ENCODE measurements around the gene TMEM183A.
A peak's percentile ranks its signal among the peaks of the same experiment; 100 is the strongest.
"Not testable (repeated sequence)": the region's sequence is repeated elsewhere in the genome, so short reads cannot be mapped to it uniquely, and the experiment has no call there.

TMEM183A gene

DNA sequence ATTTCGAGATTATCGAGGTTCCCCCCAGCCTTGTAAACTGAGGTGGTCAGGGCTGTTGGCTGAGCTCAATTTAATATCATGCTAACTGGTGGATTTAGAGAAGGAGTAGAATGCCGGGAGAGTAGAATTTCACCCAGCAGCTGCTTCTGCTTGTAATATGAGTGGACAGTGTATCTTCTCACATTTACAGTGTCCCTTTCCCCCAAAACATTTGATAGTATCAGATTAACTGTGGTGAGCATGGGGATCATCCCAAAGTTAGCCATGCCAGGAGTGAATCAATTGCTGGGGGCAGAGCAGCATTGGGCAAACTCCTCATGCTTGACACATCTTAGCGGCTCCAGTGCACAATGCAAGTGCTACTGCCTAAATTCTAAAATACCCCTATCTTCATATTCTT, 9.9 kb downstream of the TMEM183A start:
- no peaks in the 10 kb centered on the region for H3K27me3 ChIP-seq
- H3K4me2 ChIP-seq, result no peak overlapping the region
- H3K4me3 ChIP-seq, result no peak overlapping the region
- peak overlapping the region in 3 of 11 experiments; percentile 9 to 30 (median 23); a peak in 1 of 22 replicates for H3K9ac ChIP-seq
- H4K20me1 ChIP-seq, result peaks cover 26 to 72% (median 54%) of the 10 kb centered on the region in 11 experiments; a peak in 19 of 22 replicates
- TF ChIP-seq Cebpa-rat (IDR thresholded peaks at IDR 0.05), result no peak
- H3K27ac ChIP-seq, result no peak overlapping the region
- no peaks in the 10 kb centered on the region for H3K4me1 ChIP-seq
- H3K9me3 ChIP-seq (replicated peaks in 1 of 11), result no peaks in the 10 kb centered on the region
- H3K36me3 ChIP-seq, result peaks cover 94 to 100% (median 97%) of the 10 kb centered on the region in 11 experiments

DNA sequence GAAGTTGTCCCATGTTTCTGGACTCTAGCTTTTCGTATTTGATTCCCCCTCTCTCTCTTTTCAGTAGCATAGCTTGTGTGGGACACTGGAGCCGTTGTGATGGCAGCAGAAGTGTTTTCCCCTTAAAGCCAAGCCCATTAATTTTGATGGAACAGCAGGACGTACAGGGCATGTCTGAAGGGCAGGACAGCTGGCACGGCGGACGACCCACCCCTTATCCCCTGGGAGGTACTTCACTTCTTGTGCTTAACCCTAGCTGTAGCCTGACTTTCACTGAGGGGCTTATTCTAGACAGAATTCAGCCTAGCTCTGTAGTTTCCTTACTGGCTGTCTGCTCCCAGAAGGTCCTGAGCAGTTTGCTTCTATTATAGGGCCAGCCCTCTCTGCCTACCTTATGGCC, 10.5 kb downstream of the TMEM183A start:
- Histone ChIP-seq H4K20me1 (peaks cover 24 to 68% (median 48%) of the 10 kb centered on the region in 11 experiments; a peak in 19 of 22 replicates), H3K27me3 (no peaks in the 10 kb centered on the region), H3K4me2 (no peak overlapping the region), H3K4me3 (no peak overlapping the region), H3K27ac (no peak overlapping the region), H3K36me3 (peaks cover 94 to 100% (median 98%) of the 10 kb centered on the region in 11 experiments), H3K4me1 (no peaks in the 10 kb centered on the region), H3K9me3 (replicated peaks in 1 of 11) (no peaks in the 10 kb centered on the region), H3K9ac (no peak overlapping the region)
- TF ChIP-seq Cebpa-rat (IDR thresholded peaks at IDR 0.05), result no peak

DNA sequence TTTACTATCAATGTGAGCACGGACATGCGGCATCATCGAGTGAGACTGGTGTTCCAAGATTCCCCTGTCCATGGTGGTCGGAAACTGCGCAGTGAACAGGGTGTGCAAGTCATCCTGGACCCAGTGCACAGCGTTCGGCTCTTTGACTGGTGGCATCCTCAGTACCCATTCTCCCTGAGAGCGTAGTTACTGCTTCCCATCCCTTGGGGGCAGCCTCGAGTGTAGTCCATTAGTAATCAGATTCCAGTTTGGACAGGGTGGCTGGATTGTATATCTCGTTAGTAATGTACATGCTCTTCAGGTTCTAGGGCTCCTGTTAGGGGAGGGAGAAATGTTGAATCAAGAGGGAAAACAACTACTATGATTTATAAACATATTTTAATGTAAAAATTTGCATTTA, 15.7 kb downstream of the TMEM183A start:
- peaks cover 64 to 77% (median 69%) of the 10 kb centered on the region in 11 experiments for H3K36me3 ChIP-seq
- peaks cover under 1 to 17% (median 3%) of the 10 kb centered on the region in 11 experiments; a peak in 16 of 22 replicates for H4K20me1 ChIP-seq
- H3K9ac ChIP-seq; H3K9me3 ChIP-seq (replicated peaks in 1 of 11); H3K27me3 ChIP-seq; H3K4me2 ChIP-seq; H3K4me3 ChIP-seq; H3K27ac ChIP-seq: not testable (repeated sequence)
- H3K4me1 ChIP-seq, result peaks cover 7 to 19% (median 12%) of the 10 kb centered on the region in 10 experiments

- no peak for TF ChIP-seq Cebpa-rat (IDR thresholded peaks at IDR 0.05)
- peaks cover 0 to 10% (median 0%) of the 10 kb centered on the region in 11 experiments; a peak in 2 of 22 replicates for H4K20me1 ChIP-seq
- H3K9ac ChIP-seq, result peak overlapping the region in 1 of 11 experiments; percentile 88; a peak in 1 of 22 replicates
- peak overlapping the region; percentile 54 to 82 (median 75); a peak in 21 of 22 replicates for H3K27ac ChIP-seq
- peaks cover 21 to 46% (median 37%) of the 10 kb centered on the region in 10 experiments for H3K4me1 ChIP-seq
- peak overlapping the region in 4 of 10 experiments; percentile 75 to 78 (median 77); a peak in 3 of 20 replicates for H3K4me3 ChIP-seq
- peaks cover 39 to 55% (median 45%) of the 10 kb centered on the region in 11 experiments for H3K36me3 ChIP-seq
- 0 out of 22 replicates have a peak, but pooled peaks cover 0 to 6% (median 0%) of the 10 kb centered on the region in 11 experiments for H3K9me3 ChIP-seq (replicated peaks in 1 of 11)
- H3K4me2 ChIP-seq, result peak overlapping the region; percentile 87 to 100 (median 100); a peak in 15 of 22 replicates
- peaks cover 0 to 7% (median 0%) of the 10 kb centered on the region in 11 experiments; a peak in 2 of 22 replicates for H3K27me3 ChIP-seq
These were observed 18.5 kb downstream of the TMEM183A start for GRCh38 chr1:203025686-203026030.

DNA sequence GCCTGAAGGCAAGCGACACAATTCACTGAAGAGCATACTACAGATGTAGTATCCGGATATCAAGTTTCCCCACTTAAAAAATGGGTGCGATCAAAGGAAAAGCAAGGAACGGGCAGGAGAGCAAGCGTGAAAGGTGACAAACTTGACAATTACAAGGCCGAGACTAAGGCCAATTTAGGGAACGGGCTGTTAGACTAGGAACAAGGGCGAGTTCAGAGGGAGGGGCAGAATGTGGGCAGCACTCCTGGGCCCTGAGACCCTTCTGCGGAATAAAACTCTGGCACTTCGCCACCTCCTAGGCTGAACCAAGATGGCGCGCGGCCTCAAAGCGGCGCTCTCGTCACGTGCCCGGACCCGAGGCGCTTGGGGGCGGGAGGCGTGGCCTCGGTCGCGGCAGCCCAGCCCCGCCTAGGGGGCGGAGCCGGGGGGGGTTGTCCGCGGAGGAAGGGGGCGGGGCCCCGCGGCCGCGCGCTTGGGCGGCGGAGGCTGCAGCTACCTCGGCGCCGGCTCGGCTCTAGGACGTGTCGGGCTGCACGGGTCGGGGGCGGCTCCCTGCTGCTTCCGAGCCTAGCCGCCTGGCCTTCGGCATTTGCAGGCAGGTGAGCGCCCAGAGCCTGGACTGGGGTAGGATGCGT, 19.0 kb downstream of the TMEM183A start, which contains the start of gene PPFIA4:
Gene PPFIA4 (plus strand): TSS at position 461 of the 635 bp plus-strand sequence. CDS start 12,518 bp downstream, outside the sequence.
- Histone ChIP-seq H3K9ac (peak within 1 kb of the TSS; percentile 71 to 88 (median 83)), H3K27ac (peak within 1 kb of the TSS; percentile 54 to 82 (median 77)), H3K4me2 (peak within 1 kb of the TSS; percentile 87 to 100 (median 100)), H3K36me3 (peaks cover 34 to 55% (median 40%) of the 10 kb centered on the region in 11 experiments), H3K27me3 (peaks cover 0 to 7% (median 0%) of the 10 kb centered on the region in 11 experiments; a peak in 2 of 22 replicates), H4K20me1 (peaks cover 0 to 10% (median 0%) of the 10 kb centered on the region in 11 experiments; a peak in 1 of 22 replicates), H3K4me3 (peak within 1 kb of the TSS; percentile 72 to 83 (median 78)), H3K9me3 (replicated peaks in 1 of 11) (0 out of 22 replicates have a peak, but pooled peaks cover 0 to 6% (median 0%) of the 10 kb centered on the region in 11 experiments), H3K4me1 (peaks cover 21 to 51% (median 40%) of the 10 kb centered on the region in 10 experiments)
- TF ChIP-seq Cebpa-rat (IDR thresholded peaks at IDR 0.05), result no peak

- peak overlapping the region; percentile 72 to 83 (median 78) for H3K4me3 ChIP-seq
- peaks cover 0 to 10% (median 0%) of the 10 kb centered on the region in 11 experiments; a peak in 1 of 22 replicates for H4K20me1 ChIP-seq
- H3K9ac ChIP-seq, result peak overlapping the region; percentile 71 to 88 (median 83)
- H3K36me3 ChIP-seq, result peaks cover 26 to 49% (median 31%) of the 10 kb centered on the region in 11 experiments
- no peak for TF ChIP-seq Cebpa-rat (IDR thresholded peaks at IDR 0.05)
- H3K27ac ChIP-seq, result peak overlapping the region in 10 of 11 experiments; percentile 54 to 82 (median 78); a peak in 19 of 22 replicates
- H3K27me3 ChIP-seq, result peaks cover 0 to 7% (median 0%) of the 10 kb centered on the region in 11 experiments; a peak in 2 of 22 replicates
- H3K4me2 ChIP-seq, result peak overlapping the region; percentile 87 to 100 (median 100)
- 0 out of 22 replicates have a peak, but pooled peaks cover 0 to 6% (median 0%) of the 10 kb centered on the region in 11 experiments for H3K9me3 ChIP-seq (replicated peaks in 1 of 11)
- peaks cover 22 to 59% (median 48%) of the 10 kb centered on the region in 10 experiments for H3K4me1 ChIP-seq
These were observed 19.8 kb downstream of the TMEM183A start for GRCh38 chr1:203026666-203027663.

GRCh38 chr1:203028067-203028783, 21.1 kb downstream of the TMEM183A start:
- peak overlapping the region in 4 of 11 experiments; percentile 43 to 87 (median 70); a peak in 6 of 22 replicates for H3K9ac ChIP-seq
- peaks cover 29 to 71% (median 60%) of the 10 kb centered on the region in 10 experiments for H3K4me1 ChIP-seq
- H3K4me2 ChIP-seq, result peak overlapping the region; percentile 87 to 100 (median 100)
- H3K4me3 ChIP-seq, result peak overlapping the region in 2 of 10 experiments; percentile 6 to 76; a peak in 4 of 20 replicates
- TF ChIP-seq Cebpa-rat (IDR thresholded peaks at IDR 0.05), result no peak
- 0 out of 22 replicates have a peak, but pooled peaks cover 0 to 6% (median 0%) of the 10 kb centered on the region in 11 experiments for H3K9me3 ChIP-seq (replicated peaks in 1 of 11)
- H3K27ac ChIP-seq, result 0 out of 22 replicates have a peak overlapping the region, but pooled peaks of 1 of the 11 experiments have one; percentile 31
- H3K27me3 ChIP-seq, result peaks cover 0 to 7% (median 0%) of the 10 kb centered on the region in 11 experiments; a peak in 2 of 22 replicates
- peaks cover 0 to 12% (median 0%) of the 10 kb centered on the region in 11 experiments; a peak in 3 of 22 replicates for H4K20me1 ChIP-seq
- H3K36me3 ChIP-seq, result peaks cover 18 to 41% (median 23%) of the 10 kb centered on the region in 11 experiments

All from BLaER1 treated with 17β-estradiol and CSF1 and Interleukin-3, amounts not matched to agents 10 nM and 100 nM (cell line).